ENCODE results near the gene PIK3C2G. TPM values are rescaled to one million over a fixed set of nuclear protein-coding genes. Genes with fewer than 3 reads are reported as not detected.

Gene PIK3C2G
- polyA plus RNA-seq, 1 donor (not counting 4 experiments of a cell fraction or from before 2014, with no cell fraction given), result 3.7 TPM

DNA sequence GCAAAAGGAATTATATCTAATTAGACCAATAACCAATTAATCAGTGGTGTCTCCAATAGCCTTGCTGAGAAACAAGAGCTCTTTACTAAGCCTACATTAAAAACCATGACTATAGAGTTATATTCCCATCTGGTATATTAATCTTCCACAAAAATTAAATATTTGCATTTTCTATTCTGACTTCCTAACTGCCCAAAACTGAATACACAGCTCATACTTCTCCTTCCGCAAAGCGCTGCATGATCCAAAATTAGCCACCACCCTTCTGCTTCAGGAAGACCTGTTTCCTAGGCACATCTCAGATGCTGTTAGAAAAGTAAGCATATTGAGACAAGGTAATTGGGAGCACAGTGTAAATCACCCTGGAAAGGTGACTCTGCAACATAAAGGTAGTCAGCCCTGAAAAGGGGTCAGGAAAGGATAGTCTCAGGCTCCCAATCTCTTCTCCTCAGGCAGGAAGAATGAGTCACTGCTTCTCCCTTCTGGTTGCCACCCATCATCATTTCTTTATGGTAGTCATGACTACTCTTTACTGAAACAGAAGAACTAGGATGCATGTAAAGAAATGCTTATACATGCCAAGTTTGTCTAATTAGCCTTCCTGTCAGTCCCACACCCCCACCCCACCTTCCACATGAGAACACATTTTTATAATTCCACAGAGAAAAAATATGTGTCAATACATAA, 422.2 kb downstream of the PIK3C2G start:
- FAIRE-seq (peak; percentile 92), DNase-seq (ENCODE audit: low read depth, low spot score) (peak; percentile 35)
- dilution Hi-C loops (cut with MboI; ENCODE audit: extremely low pct_ligation_motif_present, low sequenced_read_pairs), result no loop called here

DNA sequence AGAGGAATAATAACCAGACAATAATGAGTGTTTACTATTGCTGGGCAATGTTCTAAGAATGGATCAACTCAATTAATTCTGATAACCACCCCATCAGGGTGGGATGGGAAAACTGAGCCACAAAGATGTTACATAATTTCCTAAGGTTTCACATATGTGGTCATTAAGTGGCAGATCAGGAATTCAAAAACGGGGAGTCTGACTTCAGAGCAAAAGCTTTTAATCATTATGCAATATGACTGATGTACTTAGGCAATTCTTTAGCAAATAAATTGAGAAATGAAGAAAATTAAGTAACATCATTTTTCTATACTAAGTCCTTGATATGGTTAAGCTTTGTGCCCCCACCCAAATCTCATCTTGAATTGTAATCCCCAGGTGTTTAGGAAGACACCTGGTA, 423.1 kb downstream of the PIK3C2G start:
- H4K20me1 ChIP-seq (ENCODE audit: control insufficient read depth, extremely low read depth, insufficient read depth, low read length), result no peaks in the 10 kb centered on the region
- H3K9me1 ChIP-seq (ENCODE audit: control insufficient read depth, extremely low read depth, insufficient read depth, low read length), result no peaks in the 10 kb centered on the region
- DNase-seq (ENCODE audit: low read depth, low spot score), result no peak
- no peak for FAIRE-seq
- no peaks in the 10 kb centered on the region for H3K9me3 ChIP-seq (ENCODE audit: control insufficient read depth, low read depth, low read length)
- H3K9ac ChIP-seq (ENCODE audit: control insufficient read depth, extremely low read depth, insufficient read depth, low read length), result no peak overlapping the region
- no peaks in the 10 kb centered on the region for H3K27me3 ChIP-seq (ENCODE audit: control insufficient read depth, extremely low read depth, insufficient read depth, low read length)
- H3K27ac ChIP-seq (ENCODE audit: control insufficient read depth, insufficient read depth, low read length), result peak overlapping the region; percentile 28
- no peaks in the 10 kb centered on the region for H3K36me3 ChIP-seq (ENCODE audit: control insufficient read depth in 2 of 2, extremely low read depth in 1 of 2, insufficient read depth in 2 of 2, low read length in 2 of 2)
- no peak overlapping the region for H2AFZ ChIP-seq (ENCODE audit: control insufficient read depth, low read length)
- H3K79me2 ChIP-seq (ENCODE audit: control insufficient read depth, insufficient read depth, low read length), result no peaks in the 10 kb centered on the region
- no peak overlapping the region for H3K4me3 ChIP-seq (ENCODE audit: control insufficient read depth in 2 of 3, extremely low read depth in 1 of 3, insufficient read depth in 2 of 3, low read depth in 1 of 3, low read length in 3 of 3)
- no peak overlapping the region for H3K4me2 ChIP-seq (ENCODE audit: control insufficient read depth, extremely low read depth, insufficient read depth, low read depth, low read length)
- peaks cover 10% of the 10 kb centered on the region for H3K4me1 ChIP-seq (ENCODE audit: control insufficient read depth, extremely low read depth, insufficient read depth, low read length)
- no peak for TF ChIP-seq EZH2 (IDR thresholded peaks at IDR 0.05; ENCODE audit: low read length)
- TF ChIP-seq, protein P1, sequence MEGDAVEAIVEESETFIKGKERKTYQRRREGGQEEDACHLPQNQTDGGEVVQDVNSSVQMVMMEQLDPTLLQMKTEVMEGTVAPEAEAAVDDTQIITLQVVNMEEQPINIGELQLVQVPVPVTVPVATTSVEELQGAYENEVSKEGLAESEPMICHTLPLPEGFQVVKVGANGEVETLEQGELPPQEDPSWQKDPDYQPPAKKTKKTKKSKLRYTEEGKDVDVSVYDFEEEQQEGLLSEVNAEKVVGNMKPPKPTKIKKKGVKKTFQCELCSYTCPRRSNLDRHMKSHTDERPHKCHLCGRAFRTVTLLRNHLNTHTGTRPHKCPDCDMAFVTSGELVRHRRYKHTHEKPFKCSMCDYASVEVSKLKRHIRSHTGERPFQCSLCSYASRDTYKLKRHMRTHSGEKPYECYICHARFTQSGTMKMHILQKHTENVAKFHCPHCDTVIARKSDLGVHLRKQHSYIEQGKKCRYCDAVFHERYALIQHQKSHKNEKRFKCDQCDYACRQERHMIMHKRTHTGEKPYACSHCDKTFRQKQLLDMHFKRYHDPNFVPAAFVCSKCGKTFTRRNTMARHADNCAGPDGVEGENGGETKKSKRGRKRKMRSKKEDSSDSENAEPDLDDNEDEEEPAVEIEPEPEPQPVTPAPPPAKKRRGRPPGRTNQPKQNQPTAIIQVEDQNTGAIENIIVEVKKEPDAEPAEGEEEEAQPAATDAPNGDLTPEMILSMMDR (optimal IDR thresholded peaks at IDR 0.05 in 1 of 3, IDR thresholded peaks at IDR 0.05 in 1 of 3, conservative IDR thresholded peaks at IDR 0.05 in 1 of 3; ENCODE audit: extremely low read depth in 1 of 3, insufficient read depth in 2 of 3, low read length in 3 of 3), result no peak
- dilution Hi-C loops (cut with MboI; ENCODE audit: extremely low pct_ligation_motif_present, low sequenced_read_pairs), result no loop called here

More for the DNA sequence above, 422.2 kb downstream of the PIK3C2G start:
- H3K9me1 ChIP-seq (ENCODE audit: control insufficient read depth, extremely low read depth, insufficient read depth, low read length), result no peaks in the 10 kb centered on the region
- no peaks in the 10 kb centered on the region for H3K36me3 ChIP-seq (ENCODE audit: control insufficient read depth in 2 of 2, extremely low read depth in 1 of 2, insufficient read depth in 2 of 2, low read length in 2 of 2)
- H3K4me1 ChIP-seq (ENCODE audit: control insufficient read depth, extremely low read depth, insufficient read depth, low read length), result peaks cover 10% of the 10 kb centered on the region
- H2AFZ ChIP-seq (ENCODE audit: control insufficient read depth, low read length), result no peak overlapping the region
- TF ChIP-seq, protein P1 (optimal IDR thresholded peaks at IDR 0.05 in 1 of 3, IDR thresholded peaks at IDR 0.05 in 1 of 3, conservative IDR thresholded peaks at IDR 0.05 in 1 of 3; ENCODE audit: extremely low read depth in 1 of 3, insufficient read depth in 2 of 3, low read length in 3 of 3), result no peak
- TF ChIP-seq EZH2 (IDR thresholded peaks at IDR 0.05; ENCODE audit: low read length), result no peak
- no peaks in the 10 kb centered on the region for H3K9me3 ChIP-seq (ENCODE audit: control insufficient read depth, low read depth, low read length)
- no peak overlapping the region for H3K4me2 ChIP-seq (ENCODE audit: control insufficient read depth, extremely low read depth, insufficient read depth, low read depth, low read length)
- H3K27me3 ChIP-seq (ENCODE audit: control insufficient read depth, extremely low read depth, insufficient read depth, low read length), result no peaks in the 10 kb centered on the region
- no peaks in the 10 kb centered on the region for H3K79me2 ChIP-seq (ENCODE audit: control insufficient read depth, insufficient read depth, low read length)
- no peak overlapping the region for H3K4me3 ChIP-seq (ENCODE audit: control insufficient read depth in 2 of 3, extremely low read depth in 1 of 3, insufficient read depth in 2 of 3, low read depth in 1 of 3, low read length in 3 of 3)
- H4K20me1 ChIP-seq (ENCODE audit: control insufficient read depth, extremely low read depth, insufficient read depth, low read length), result no peaks in the 10 kb centered on the region
- no peak overlapping the region for H3K9ac ChIP-seq (ENCODE audit: control insufficient read depth, extremely low read depth, insufficient read depth, low read length)
- H3K27ac ChIP-seq (ENCODE audit: control insufficient read depth, insufficient read depth, low read length), result peak overlapping the region; percentile 28

All from keratinocyte (primary cell).